Head of caudate nucleus (tissue), 42 donors: ENCODE data around the gene S100B.
"Not testable (repeated sequence)": the region's sequence is repeated elsewhere in the genome, so short reads cannot be mapped to it uniquely, and the experiment has no call there.

ENCODE experiments used
- DNase-seq, 42 donors: peaks; one replicate each; pipeline versions ENCODE4 v3.0.0 to v3.0.0-alpha.2; 2020 to 2021; ENCODE audit warnings: mixed read lengths in 7 of 42
- intact Hi-C: fragments of 100-400 bp; cut with DNase I; formaldehyde crosslinking; loops from one replicate; pipeline ENCODE4 v1.15.0; 2022

The S100B gene

GRCh38 chr21:46607636-46608035 lies 2.8 kb upstream of the S100B start:
- intact Hi-C loops: no loop called here
- DNase-seq: no peak

GRCh38 chr21:46606427-46606813 lies 1.5 kb upstream of the S100B start:
- intact Hi-C loops: no loop called here
- peak in 1 of 42 donors; percentile 41 for DNase-seq

DNA sequence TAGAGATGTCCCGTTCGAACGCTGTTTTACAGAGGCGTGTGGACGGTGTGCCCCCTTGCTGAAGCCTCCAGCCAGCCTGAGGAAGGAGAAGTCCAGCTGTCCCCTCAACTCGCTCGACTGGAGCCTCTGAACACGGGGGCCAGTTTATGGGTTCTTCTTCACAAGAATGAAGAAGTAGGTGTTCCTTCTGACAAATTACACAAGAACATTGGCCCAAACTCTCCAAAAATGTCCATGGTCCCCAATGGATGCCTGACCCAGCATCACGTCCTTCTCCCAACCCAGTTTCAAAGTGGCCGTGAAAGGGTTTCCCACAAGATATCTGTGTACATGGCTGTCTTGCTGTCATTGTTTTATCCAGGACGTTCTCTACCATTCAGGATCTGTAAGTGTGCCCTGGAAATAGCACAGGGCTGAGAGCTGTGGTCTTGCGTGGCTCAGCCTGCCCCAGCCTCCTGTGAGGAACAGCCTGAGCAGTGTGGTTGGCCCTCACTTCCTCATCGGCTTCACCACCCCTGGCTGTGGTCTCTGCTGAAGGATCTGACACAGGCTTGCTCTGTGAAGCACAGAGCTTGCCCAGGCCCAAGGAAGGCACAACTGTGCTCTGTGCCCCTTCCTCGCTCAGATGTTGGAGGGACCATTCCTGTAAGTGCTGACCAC lies 1.0 kb upstream of the S100B start:
- DNase-seq: peak in 25 of 42 donors; percentile 27 to 72 (median 54)
- intact Hi-C loops: loop anchor here (1.0 kb wide), 1 partner anchor 29 kb away; the partner anchor contains the start of gene PRMT2

DNA sequence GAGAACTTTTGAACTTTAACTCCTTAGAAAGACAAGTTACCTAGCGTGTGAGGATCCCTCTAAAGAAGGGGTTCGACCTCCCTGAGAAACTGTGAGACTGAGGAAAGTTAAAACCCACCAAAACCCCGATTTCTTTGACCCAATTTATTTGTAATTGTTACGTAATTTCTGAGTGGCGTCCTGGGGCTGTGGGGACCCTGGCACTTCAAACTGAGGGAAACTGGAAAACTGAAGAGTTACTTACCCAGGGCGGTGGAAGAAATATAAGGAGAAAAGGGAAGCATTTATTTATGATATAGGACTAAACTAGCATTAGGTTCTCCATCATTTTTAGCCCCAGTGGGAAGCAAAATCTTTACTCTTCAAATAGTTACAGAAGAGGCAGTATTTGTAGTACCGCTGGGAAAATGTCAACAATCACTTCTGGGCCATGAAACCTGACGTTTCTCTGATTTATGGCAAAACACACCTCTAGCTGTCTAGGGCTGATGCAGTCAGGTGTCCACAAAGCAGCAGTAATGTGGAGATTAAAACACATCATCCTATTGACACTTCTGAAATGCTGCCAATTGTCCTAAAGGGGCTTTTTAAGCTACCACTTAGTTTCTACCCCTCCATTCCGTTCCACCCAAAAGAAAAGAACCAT lies 430 bp downstream of the S100B start:
- peak in 1 of 42 donors; percentile 47 for DNase-seq
- intact Hi-C loops: no loop called here

DNA sequence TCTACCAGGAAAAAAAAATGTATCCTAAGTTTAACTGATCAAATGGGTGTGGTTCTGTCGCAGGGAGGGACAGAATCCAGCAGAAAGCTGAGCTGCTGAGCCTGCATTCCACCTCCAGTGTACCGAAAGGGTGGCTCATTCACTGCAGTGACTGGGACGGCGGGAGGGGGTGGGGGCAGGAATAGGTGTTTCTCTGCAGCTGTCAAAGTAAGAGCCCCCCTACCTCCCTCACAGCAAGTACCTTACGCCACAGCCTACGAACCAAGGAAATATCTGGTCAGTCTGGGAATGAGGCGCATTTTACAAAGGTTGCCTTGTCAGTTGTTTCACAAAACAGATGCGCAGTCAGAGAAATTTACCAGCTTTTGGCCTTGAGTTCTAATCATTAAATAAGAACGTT lies 1.7 kb downstream of the S100B start:
- peak in 9 of 42 donors; percentile 23 to 67 (median 47) for DNase-seq
- intact Hi-C loops: no loop called here

DNA sequence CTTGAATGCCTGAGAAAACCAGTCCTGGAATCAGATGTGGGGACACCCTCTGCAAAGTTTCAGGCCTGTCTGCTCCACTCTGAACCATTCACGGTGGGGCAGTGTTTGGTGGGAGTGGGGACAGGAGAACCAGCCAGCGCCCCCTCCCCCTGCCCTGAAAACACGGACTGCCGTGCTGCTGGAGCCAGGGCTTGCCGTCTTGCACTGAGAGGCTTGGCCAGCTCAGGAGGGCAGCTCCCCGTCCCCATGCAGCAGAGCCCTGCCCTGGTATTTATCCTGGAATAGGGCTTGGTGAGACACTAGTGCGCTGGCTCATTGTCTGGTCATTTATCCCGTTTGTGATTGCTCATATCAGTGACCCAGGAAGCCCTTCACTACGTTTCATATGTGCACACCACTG lies 3.9 kb downstream of the S100B start:
- peak in 1 of 42 donors; percentile 47 for DNase-seq
- intact Hi-C loops: no loop called here

GRCh38 chr21:46600305-46600704 lies 4.6 kb downstream of the S100B start:
- DNase-seq: peak in 1 of 42 donors; percentile 39
- intact Hi-C loops: no loop called here

DNA sequence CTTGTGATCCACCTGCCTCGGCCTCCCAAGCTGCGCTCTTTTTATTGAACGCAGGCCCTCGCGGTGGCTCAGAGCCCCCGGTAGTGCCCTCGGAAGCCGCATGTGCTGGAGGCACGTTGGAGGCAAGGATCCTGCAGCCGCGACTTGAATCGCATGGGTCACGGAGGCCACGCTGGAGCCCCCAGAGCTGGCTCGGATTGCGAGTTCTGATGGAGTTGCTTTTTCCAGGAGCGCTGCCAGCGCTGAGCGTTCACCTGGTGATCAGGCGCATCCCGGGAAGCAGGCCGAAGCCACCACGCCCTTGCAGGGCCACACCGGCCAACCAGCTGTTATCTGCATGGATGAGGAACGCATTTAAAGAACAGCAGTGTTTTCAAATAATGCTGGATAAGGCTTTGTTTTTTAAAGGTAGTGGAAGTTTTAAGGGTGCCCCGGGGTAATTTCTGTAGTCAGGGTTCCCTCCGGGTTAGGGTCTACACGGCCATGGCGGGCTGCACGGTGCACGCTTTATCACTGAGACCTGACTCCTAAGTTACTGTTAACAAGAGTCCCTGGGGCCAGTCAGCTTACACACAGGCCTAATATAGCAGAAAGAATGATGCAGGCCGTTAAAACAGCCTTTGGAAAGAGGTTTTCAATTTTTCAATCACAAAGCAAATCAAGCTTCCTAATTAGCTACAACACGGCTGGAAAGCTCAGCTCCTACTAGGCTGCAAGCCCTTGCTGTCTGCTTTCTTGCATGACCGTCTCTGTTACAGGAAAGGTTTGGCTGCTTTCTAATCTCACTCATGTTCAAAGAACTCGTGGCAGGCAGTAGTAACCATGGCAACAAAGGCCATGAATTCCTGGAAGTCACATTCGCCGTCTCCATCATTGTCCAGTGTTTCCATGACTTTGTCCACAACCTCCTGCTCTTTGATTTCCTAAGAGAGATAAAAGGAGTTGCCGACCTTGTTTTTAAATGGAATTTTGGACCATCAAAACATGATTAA lies 6.0 kb downstream of the S100B start:
- intact Hi-C loops: no loop called here
- peak in 3 of 42 donors; percentile 52 to 69 (median 66) for DNase-seq

DNA sequence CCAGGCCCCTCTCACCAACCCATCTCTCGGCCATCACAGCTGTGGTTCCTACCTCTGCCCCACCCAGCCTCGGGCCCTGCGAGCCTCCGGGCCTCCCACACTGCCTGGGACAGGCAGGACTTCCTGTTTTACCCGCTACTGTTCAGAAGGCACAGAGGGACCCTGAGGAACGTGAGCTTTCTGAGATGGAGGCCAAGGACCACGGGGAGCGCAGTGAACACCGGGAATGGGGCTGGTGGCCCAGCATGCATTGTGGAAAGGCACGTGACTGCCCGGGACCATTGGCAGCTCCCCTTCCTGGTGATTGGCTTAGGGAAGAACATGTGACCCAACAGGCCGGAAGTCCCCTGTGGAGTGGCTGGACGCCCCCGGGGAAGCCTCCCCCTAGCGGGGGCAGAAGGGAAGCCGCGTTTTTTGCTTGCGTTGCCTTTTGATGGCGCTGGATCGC lies 7.0 kb downstream of the S100B start:
- peak in 1 of 42 donors; percentile 17 for DNase-seq
- intact Hi-C loops: no loop called here

DNA sequence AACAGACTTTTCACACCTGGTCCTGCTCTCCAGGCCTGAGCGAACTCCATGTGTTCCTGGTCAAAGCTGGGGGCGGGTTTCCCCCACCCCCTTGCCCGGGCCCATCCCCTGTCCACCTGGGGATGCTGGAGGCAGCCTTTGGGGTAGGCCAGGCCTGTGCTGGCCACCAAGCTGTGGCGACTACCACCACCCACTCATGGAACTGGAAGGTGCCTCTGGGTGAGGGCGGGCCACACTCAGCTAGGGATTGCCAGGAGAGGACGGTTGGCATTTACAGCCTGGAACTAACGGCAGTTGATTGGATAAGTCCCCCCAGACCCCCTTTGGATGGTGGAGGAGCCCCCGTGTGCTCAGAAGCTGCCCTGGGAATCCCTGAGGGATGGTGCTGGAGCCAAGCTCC lies 7.9 kb downstream of the S100B start:
- intact Hi-C loops: no loop called here
- no peak for DNase-seq

DNA sequence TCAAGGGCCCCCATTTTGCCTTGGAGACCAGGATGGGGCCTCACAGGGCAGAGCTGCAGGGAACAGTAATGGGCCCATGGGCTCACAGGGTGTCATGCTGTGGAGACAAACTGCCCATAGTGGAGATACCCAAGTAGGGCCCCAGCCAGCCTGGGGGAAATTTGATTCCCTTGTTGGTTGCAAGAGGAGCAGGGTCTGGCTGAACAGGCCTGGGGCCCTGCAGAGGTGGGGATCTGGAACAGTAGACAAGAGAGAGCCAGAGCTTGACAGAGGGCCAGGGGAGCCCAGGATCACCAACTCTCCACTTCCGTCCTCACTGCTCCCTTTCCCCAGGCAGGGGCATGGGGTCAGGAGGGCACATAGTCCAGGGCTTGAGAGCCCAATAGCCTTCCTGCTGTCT lies 8.7 kb downstream of the S100B start:
- intact Hi-C loops: no loop called here

DNA sequence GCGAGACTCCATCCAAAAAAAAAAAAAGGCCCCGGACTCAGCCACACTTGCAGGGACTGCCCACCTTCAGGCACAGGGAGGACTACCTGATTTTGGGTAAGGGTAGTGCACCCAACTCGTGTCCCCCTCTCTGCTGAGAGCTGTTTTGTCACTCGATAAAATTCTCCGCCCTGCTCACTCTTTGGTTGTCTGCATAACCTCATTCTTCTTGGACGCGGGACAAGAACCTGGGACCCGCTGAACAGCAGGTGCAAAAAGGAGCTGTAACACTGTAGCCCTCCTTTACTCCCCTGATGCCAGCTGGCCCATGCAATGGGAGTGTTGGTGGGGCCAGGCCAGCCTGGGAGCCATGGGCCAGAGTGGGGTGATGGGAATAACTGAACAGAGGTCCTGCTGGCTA lies 10.6 kb downstream of the S100B start:
- intact Hi-C loops: no loop called here
- DNase-seq: no peak

More for the DNA sequence above, 8.7 kb downstream of the S100B start:
- no peak for DNase-seq

DNA sequence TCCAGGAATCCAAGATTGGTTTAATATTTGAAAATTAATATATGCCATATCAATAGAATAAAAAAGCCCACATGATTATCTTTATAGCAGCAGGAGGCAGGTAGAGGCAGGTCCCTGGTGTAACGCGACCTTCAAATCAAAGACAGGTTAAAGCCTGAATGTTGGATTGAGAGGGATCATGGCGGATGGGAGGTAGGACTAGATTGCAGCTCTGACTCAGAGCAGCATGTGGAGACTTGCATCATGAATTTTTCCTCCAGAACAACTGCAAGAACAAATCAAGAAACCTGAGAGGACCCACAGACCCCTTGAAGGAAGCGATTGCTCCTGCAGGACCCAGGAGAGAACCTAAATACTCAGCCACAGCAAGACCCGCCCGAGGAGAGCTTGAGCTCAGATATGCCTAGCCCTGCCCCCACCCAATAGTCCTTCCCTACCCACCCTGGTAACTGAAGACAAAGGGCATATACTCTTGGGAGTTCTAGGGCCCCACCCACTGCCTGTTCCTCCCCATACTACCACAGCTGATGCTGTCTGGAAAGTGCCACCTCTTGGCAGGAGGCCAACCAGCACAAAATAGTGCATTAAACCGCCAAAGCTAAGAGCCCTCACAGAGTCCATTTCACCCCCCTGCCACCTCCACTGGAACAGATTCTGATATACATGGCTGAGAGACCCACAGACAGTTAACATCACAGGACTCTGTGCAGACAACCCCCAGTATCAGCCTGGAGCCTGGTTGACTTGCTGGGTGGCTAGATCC lies 19.5 kb downstream of the S100B start:
- intact Hi-C loops: no loop called here
- no peak for DNase-seq

- intact Hi-C loops: no loop called here
- DNase-seq: no peak
These were observed 23.0 kb downstream of the S100B start for GRCh38 chr21:46581780-46582307.

- intact Hi-C loops, DNase-seq: not testable (repeated sequence)
These were observed 25.5 kb downstream of the S100B start for GRCh38 chr21:46579394-46579793.

DNA sequence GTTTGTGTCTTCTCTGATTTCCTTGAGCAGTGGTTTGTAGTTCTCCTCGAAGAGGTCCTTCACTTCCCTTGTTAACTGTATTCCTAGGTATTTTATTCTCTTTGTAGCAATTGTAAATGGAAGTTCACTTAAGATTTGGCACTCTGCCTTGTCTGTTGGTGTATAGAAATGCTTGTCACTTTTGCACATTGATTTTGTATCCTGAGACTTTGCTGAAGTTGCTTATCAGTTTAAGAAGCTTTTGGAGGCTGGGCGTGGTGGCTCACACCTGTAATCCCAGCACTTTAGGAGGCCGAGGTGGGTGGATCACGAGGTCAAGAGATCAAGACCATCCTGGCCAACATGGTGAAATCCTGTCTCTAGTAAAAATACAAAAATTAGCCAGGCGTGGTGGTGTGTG lies 27.1 kb downstream of the S100B start:
- DNase-seq, intact Hi-C loops: not testable (repeated sequence)

GRCh38 chr21:46572850-46573249 lies 32.0 kb downstream of the S100B start:
- intact Hi-C loops: no loop called here
- DNase-seq: no peak

DNA sequence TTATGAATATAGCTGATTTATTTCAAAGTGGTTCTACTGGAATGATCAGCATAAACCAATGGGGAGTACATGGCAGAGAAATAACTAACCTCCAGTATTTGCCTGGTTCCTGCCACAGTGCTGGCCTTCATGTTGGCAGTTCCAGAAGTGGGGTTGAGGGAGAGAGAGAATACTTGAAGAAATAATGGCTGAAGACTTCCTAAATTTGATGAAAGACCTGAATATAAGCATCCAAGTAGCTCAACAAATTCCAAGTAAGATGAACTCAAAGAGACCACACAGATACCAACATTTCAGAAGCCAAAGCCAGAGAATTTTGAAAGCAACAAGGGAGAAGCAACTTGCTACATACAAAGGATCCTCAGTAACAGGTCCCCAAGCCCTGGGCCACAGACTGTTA lies 34.3 kb downstream of the S100B start:
- DNase-seq: no peak
- intact Hi-C loops: no loop called here

GRCh38 chr21:46570119-46570518 lies 34.8 kb downstream of the S100B start:
- intact Hi-C loops: no loop called here
- no peak for DNase-seq
